Breast epithelium (tissue), 4 donors: ENCODE measurements around the gene PDZD4. TPM values are rescaled to one million over a fixed set of nuclear protein-coding genes. Genes with fewer than 3 reads are reported as not detected.
A peak's percentile ranks its signal among the peaks of the same experiment; 100 is the strongest.

Experiments used
- DNase-seq, 2 donors: peaks; one replicate each; pipeline ENCODE4 v3.0.0-alpha.2; 2019; ENCODE audit warnings: low spot score in 2 of 2
- H3K27ac ChIP-seq, 2 donors: fragments of 200-600 bp; sonication (generic) in 1 of 2; one replicate each; pipeline ENCODE4 v1.5.1; 2016 to 2019; ENCODE audit warnings: mild to moderate bottlenecking in 1 of 2
- H3K27me3 ChIP-seq, 2 donors: fragments of 200-600 bp; sonication (generic) in 1 of 2; one replicate each; pipeline versions ENCODE4 v1.5.1 to v1.6.0; 2017 to 2019; ENCODE audit warnings: control low read depth in 1 of 2, mild to moderate bottlenecking in 1 of 2
- H3K36me3 ChIP-seq: fragments of 200-600 bp; one replicate; pipeline ENCODE4 v1.5.1; 2019
- H3K4me1 ChIP-seq, 2 donors: fragments of 200-600 bp; sonication (generic); one replicate each; pipeline ENCODE4 v1.5.1; 2016 to 2019; ENCODE audit warnings: control low read depth in 1 of 2
- H3K4me3 ChIP-seq, 3 donors: fragments of 200-600 bp; sonication (generic); 1 replicate in 2 of 3; 2 replicates in 1 of 3; pipeline ENCODE4 v1.5.1; 2016 to 2019; ENCODE audit warnings: mild to moderate bottlenecking in 3 of 3, moderate library complexity in 2 of 3
- H3K9me3 ChIP-seq, 2 donors: fragments of 200-600 bp; sonication (generic) in 1 of 2; one replicate each; pipeline ENCODE4 v1.5.1; 2016 to 2019; ENCODE audit warnings: control low read depth in 1 of 2
- POLR2A ChIP-seq: fragments of 450-650 bp; IDR thresholded peaks from one replicate; pipeline ENCODE4 v1.6.1; 2016; ENCODE audit warnings: antibody characterized with exemption, mild to moderate bottlenecking, moderate library complexity
- POLR2AphosphoS5 ChIP-seq, 3 donors: sonication (generic); formaldehyde crosslinking; IDR thresholded peaks; one replicate each; pipeline ENCODE4 v1.6.1; 2017; ENCODE audit warnings: antibody characterized with exemption in 3 of 3
- intact Hi-C: fragments of 100-400 bp; cut with DNase I; formaldehyde crosslinking; loops from one replicate; pipeline ENCODE4 v1.15.1; 2023; ENCODE audit warnings: low total_unique reads
- total RNA-seq, 3 donors: library from RNA; depleted of rRNA; stranded (reverse); fragments of >200 nt; gene quantifications; one replicate each; pipeline ENCODE4 v1.1.0, GENCODE V29; 2016
- TF ChIP-seq, protein P1 (sequence below), 3 donors: fragments of 450-650 bp; IDR thresholded peaks; one replicate each; pipeline ENCODE4 v1.5.1; 2016 to 2017; ENCODE audit warnings: antibody characterized with exemption in 3 of 3, mild to moderate bottlenecking in 3 of 3, moderate library complexity in 3 of 3

The PDZD4 gene
- total RNA-seq, 3 donors from 2014 or later: 0.80 to 5.6 (median 2.9) TPM

DNA sequence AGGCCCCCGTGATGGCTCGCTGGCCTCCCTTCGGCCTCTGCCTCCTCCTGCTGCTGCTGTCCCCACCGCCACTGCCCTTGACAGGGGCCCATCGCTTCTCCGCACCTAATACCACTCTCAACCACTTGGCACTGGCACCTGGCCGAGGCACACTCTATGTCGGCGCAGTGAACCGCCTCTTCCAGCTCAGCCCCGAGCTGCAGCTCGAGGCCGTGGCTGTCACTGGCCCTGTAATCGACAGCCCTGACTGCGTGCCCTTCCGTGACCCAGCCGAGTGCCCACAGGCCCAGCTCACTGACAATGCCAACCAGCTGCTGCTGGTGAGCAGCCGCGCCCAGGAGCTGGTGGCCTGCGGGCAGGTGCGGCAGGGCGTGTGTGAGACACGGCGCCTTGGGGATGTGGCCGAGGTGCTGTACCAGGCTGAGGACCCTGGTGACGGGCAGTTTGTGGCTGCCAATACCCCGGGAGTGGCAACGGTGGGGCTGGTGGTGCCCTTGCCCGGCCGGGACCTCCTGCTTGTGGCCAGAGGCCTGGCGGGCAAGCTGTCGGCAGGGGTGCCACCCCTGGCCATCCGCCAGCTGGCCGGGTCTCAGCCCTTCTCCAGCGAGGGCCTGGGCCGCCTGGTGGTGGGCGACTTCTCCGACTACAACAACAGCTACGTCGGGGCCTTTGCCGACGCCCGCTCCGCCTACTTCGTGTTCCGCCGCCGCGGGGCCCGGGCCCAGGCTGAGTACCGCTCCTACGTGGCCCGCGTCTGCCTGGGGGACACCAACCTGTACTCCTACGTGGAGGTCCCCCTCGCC lies 63.3 kb downstream of the PDZD4 start:
- Histone ChIP-seq H3K27ac (no peak overlapping the region), H3K36me3 (no peaks in the 10 kb centered on the region), H3K27me3 (peaks cover 0 to 55% of the 10 kb centered on the region in 2 donors), H3K4me3 (peak overlapping the region in 1 of 3 donors; percentile 40), H3K9me3 (peaks cover 0 to 3% of the 10 kb centered on the region in 2 donors), H3K4me1 (no peaks in the 10 kb centered on the region)
- intact Hi-C loops: no loop called here
- no peak for DNase-seq
- TF ChIP-seq POLR2AphosphoS5 (IDR thresholded peaks at IDR 0.05) (no peak), POLR2A (no peak)
- TF ChIP-seq, protein P1, sequence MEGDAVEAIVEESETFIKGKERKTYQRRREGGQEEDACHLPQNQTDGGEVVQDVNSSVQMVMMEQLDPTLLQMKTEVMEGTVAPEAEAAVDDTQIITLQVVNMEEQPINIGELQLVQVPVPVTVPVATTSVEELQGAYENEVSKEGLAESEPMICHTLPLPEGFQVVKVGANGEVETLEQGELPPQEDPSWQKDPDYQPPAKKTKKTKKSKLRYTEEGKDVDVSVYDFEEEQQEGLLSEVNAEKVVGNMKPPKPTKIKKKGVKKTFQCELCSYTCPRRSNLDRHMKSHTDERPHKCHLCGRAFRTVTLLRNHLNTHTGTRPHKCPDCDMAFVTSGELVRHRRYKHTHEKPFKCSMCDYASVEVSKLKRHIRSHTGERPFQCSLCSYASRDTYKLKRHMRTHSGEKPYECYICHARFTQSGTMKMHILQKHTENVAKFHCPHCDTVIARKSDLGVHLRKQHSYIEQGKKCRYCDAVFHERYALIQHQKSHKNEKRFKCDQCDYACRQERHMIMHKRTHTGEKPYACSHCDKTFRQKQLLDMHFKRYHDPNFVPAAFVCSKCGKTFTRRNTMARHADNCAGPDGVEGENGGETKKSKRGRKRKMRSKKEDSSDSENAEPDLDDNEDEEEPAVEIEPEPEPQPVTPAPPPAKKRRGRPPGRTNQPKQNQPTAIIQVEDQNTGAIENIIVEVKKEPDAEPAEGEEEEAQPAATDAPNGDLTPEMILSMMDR (IDR thresholded peaks at IDR 0.05): no peak

DNA sequence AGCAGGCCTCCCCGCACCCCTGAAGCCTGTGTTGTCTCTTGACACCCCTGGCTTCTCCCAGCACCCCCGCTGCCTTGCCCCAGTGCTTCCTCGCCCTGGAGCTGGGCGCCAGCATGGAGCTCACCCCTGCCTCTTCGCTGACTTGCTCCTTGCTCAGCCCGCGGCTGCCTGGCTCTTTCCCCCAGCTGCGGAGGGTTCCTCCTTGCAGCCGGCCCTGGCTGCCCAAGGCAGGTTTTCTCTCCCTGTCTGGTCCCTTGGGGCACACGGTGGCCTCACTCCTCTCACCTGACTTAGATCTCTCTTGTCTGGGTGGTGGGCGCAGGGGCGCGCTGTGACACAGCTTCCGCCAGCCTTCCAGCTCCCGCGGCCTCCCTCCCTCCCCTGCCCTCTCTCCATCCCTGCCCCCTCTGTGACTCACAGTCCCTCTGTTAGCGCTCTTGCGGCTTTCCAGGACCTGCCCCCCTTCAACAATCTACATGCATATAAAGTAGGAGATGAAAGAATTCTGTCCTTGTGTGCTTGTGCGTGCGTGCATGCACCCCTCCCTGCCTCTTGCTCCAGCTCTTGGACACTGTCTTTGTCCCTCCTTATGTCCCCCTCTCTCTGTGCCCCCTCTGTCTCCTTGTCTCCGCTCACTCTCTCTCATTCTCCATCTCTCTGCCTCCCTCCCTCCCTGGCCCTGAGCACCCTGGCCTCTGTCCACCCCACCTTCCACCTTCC lies 64.1 kb downstream of the PDZD4 start:
- H3K27ac ChIP-seq: peak overlapping the region; percentile 66 to 83
- H3K4me3 ChIP-seq: peak overlapping the region in 2 of 3 donors; percentile 40 to 56
- peaks cover 0 to 3% of the 10 kb centered on the region in 2 donors for H3K9me3 ChIP-seq
- H3K27me3 ChIP-seq: peaks cover 0 to 48% of the 10 kb centered on the region in 2 donors
- H3K4me1 ChIP-seq: no peaks in the 10 kb centered on the region
- no peak for DNase-seq
- H3K36me3 ChIP-seq: no peaks in the 10 kb centered on the region
- TF ChIP-seq POLR2AphosphoS5 (IDR thresholded peaks at IDR 0.05): no peak
- TF ChIP-seq, protein P1 (IDR thresholded peaks at IDR 0.05): no peak
- TF ChIP-seq POLR2A: no peak
- intact Hi-C loops: no loop called here

DNA sequence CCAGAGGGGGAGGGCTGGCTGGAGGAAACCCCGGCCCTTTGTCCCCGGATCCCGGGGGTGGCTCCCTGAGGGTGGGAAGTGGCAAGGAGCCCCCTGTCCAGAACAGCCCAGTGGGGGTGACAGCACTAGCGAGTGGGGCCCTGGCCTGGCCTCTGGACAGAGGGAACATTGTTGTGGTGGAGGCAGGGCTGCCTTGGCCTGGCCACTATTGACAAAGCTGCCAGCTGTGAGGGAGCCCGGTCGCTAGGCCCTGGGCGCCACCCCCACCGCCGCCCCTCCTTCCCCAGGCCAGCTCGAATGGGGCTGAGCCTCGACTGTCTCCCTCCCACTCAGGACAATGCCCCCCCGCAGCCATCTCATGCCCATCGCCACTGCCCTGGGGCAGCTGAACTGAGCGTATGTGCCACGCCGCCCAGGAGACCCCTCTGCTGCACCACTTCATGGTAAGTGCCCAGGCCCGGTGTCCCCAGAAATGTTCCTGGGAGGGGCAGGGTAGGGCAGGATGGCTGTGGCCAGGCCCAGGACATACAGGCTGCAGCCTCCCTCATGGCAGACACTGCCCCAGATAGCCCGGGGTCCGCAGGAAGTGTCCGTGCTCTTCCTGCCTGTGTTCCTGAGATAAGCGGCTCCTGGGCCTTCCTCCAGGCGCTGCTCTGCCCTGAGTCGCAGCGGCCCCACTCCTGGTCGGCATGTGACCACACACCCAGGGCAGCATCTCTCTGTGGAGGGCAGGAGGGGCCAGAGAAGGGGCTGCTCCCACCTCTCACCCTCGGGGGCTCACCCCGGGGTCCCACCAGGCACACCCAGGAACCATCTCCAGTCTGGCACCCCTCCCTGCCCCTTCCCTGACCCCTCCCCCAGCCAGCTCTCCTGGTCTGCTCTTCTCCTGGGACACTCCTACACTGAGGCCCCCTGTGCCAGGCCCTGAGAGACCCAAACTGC lies 64.9 kb downstream of the PDZD4 start:
- DNase-seq: no peak

DNA sequence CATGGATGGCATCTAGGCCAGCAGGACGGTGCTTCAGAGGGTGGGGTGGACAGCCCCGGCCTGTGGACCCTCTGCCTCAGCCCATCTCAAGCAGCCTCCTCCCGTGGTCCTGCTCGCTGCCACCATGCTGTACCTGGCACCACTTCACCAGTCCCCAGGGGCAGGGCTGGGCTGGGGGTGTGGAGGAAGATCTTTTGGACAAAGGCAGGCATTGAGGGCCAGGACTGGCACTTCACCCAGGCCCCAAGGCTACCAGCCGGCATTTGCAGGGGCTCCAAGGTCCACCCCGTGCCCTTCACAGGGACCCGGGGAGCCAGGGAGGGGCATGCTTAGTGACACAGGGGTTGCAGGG lies 65.6 kb downstream of the PDZD4 start:
- no peaks in the 10 kb centered on the region for H3K4me1 ChIP-seq
- no peak for DNase-seq
- no peaks in the 10 kb centered on the region for H3K36me3 ChIP-seq
- intact Hi-C loops: loop anchor here (5.0 kb wide), 1 partner anchor 188 kb away; no protein-coding TSS in a partner anchor
- peak overlapping the region in 2 of 3 donors; percentile 40 to 56 for H3K4me3 ChIP-seq
- peaks cover 0 to 3% of the 10 kb centered on the region in 2 donors for H3K9me3 ChIP-seq
- H3K27me3 ChIP-seq: peaks cover 0 to 35% of the 10 kb centered on the region in 2 donors
- TF ChIP-seq, protein P1 (IDR thresholded peaks at IDR 0.05): no peak
- TF ChIP-seq POLR2AphosphoS5 (IDR thresholded peaks at IDR 0.05) (no peak), POLR2A (no peak)
- H3K27ac ChIP-seq: peak overlapping the region; percentile 66 to 83

More for the DNA sequence above, 64.9 kb downstream of the PDZD4 start:
- TF ChIP-seq POLR2A (no peak), POLR2AphosphoS5 (IDR thresholded peaks at IDR 0.05) (no peak)
- TF ChIP-seq, protein P1 (IDR thresholded peaks at IDR 0.05): no peak
- H3K9me3 ChIP-seq: peaks cover 0 to 3% of the 10 kb centered on the region in 2 donors
- no peaks in the 10 kb centered on the region for H3K4me1 ChIP-seq
- intact Hi-C loops: no loop called here
- peak overlapping the region; percentile 66 to 83 for H3K27ac ChIP-seq
- H3K4me3 ChIP-seq: peak overlapping the region in 2 of 3 donors; percentile 40 to 56
- no peaks in the 10 kb centered on the region for H3K36me3 ChIP-seq
- peaks cover 0 to 41% of the 10 kb centered on the region in 2 donors for H3K27me3 ChIP-seq
